Suprapubic skin (tissue), 4 donors: Measurements from ENCODE around the gene MTARC2. TPM values are rescaled to one million over a fixed set of nuclear protein-coding genes. Genes with fewer than 3 reads are reported as not detected.

Experiments used
- DNase-seq, 2 donors: peaks; one replicate each; pipeline ENCODE4 v3.0.0-alpha.2; 2019; ENCODE audit warnings: low spot score in 2 of 2
- H3K27ac ChIP-seq: fragments of 200-600 bp; sonication (generic); one replicate; pipeline ENCODE4 v1.5.1; 2019
- H3K27me3 ChIP-seq: fragments of 200-600 bp; sonication (generic); one replicate; pipeline ENCODE4 v1.5.1; 2019
- H3K36me3 ChIP-seq: fragments of 200-600 bp; sonication (generic); one replicate; pipeline ENCODE4 v1.5.1; 2019
- H3K4me1 ChIP-seq: fragments of 200-600 bp; sonication (generic); one replicate; pipeline ENCODE4 v1.5.1; 2019
- H3K4me3 ChIP-seq: fragments of 200-600 bp; sonication (generic); one replicate; pipeline ENCODE4 v1.5.1; 2019; ENCODE audit warnings: mild to moderate bottlenecking
- H3K9me3 ChIP-seq: fragments of 200-600 bp; sonication (generic); one replicate; pipeline ENCODE4 v1.5.1; 2019
- EP300 ChIP-seq: sonication (generic); formaldehyde crosslinking; IDR thresholded peaks from one replicate; pipeline ENCODE4 v1.6.1; 2017; ENCODE audit warnings: antibody characterized with exemption
- POLR2A ChIP-seq, 2 donors: fragments of 450-650 bp; IDR thresholded peaks; one replicate each; pipeline ENCODE4 v1.6.1; 2017; ENCODE audit warnings: antibody characterized with exemption in 2 of 2, mild to moderate bottlenecking in 2 of 2, moderate library complexity in 2 of 2
- POLR2AphosphoS5 ChIP-seq, 3 donors: sonication (generic); formaldehyde crosslinking; IDR thresholded peaks; one replicate each; pipeline ENCODE4 v1.6.1; 2017; ENCODE audit warnings: antibody characterized with exemption in 3 of 3
- WGBS: methylation state at CpG from one replicate; pipeline ENCODE4 v1.1.5; 2018; 5-methylcytosine and 5-hydroxymethylcytosine counted together
- total RNA-seq, 4 donors: library from RNA; depleted of rRNA; stranded (reverse); fragments of >200 nt; gene quantifications; one replicate each; pipeline ENCODE4 v1.1.0, GENCODE V29; 2016
- TF ChIP-seq, protein P1 (sequence below), 2 donors: fragments of 200-600 bp in 1 of 2; fragments of 450-650 bp in 1 of 2; sonication (generic) in 1 of 2; IDR thresholded peaks; one replicate each; pipeline ENCODE4 v1.5.1; 2016 to 2019; ENCODE audit warnings: antibody characterized with exemption in 2 of 2, mild to moderate bottlenecking in 1 of 2, moderate library complexity in 1 of 2

MTARC2 gene
- total RNA-seq, 4 donors from 2014 or later: 3.4 to 5.3 (median 4.1) TPM

DNA sequence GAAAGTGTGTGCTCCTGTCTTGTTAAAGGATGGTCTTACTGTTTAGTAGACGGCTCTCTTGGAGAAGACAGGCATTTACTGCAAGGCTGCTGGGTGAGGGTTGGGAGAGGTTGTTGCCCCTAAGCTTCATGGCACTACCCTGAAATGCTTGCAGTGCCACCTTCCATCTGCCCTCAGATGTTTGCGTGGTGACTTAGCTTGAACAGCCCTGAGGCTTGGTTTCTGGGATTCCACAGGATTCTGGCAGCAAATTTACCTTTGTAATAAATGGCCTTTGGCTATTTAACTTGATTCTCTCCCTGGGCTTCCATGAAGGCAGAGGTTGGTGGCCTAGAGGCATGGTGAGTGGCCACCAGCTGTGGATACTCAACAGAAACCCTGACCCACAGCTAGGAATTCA lies 50.2 kb downstream of the MTARC2 start:
- no peak for DNase-seq
- Histone ChIP-seq H3K4me1 (no peaks in the 10 kb centered on the region), H3K9me3 (no peaks in the 10 kb centered on the region), H3K27ac (no peak overlapping the region), H3K36me3 (no peaks in the 10 kb centered on the region), H3K27me3 (no peaks in the 10 kb centered on the region), H3K4me3 (no peak overlapping the region)
- 84% methylated on average over 2 of the region's 2 CpGs for WGBS
- TF ChIP-seq POLR2A (IDR thresholded peaks at IDR 0.05) (no peak), POLR2AphosphoS5 (IDR thresholded peaks at IDR 0.05) (no peak), EP300 (no peak)
- TF ChIP-seq, protein P1, sequence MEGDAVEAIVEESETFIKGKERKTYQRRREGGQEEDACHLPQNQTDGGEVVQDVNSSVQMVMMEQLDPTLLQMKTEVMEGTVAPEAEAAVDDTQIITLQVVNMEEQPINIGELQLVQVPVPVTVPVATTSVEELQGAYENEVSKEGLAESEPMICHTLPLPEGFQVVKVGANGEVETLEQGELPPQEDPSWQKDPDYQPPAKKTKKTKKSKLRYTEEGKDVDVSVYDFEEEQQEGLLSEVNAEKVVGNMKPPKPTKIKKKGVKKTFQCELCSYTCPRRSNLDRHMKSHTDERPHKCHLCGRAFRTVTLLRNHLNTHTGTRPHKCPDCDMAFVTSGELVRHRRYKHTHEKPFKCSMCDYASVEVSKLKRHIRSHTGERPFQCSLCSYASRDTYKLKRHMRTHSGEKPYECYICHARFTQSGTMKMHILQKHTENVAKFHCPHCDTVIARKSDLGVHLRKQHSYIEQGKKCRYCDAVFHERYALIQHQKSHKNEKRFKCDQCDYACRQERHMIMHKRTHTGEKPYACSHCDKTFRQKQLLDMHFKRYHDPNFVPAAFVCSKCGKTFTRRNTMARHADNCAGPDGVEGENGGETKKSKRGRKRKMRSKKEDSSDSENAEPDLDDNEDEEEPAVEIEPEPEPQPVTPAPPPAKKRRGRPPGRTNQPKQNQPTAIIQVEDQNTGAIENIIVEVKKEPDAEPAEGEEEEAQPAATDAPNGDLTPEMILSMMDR (IDR thresholded peaks at IDR 0.05): no peak

DNA sequence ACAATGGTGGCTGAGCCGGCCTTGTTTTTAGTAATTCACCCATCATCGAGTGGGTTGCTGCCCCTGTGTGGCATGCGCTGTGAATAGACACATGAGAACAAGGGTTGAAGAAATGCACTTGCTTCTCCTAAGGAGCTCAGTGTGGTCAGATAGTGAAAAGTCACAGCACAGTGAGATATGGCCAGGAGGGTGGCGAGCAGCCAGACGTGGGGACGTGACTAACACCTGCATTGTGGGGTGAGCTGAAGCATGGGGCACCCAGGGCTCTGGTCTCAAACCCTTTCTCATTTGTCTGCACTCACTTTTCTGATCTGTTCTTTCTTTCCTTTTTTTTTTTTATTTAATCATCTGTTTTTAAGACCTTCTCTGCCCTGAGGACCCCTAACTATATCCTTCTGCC lies 52.1 kb downstream of the MTARC2 start:
- no peaks in the 10 kb centered on the region for H3K4me1 ChIP-seq
- WGBS: 80% methylated on average over 6 of the region's 6 CpGs
- no peak overlapping the region for H3K27ac ChIP-seq
- H3K4me3 ChIP-seq: no peak overlapping the region
- no peak for TF ChIP-seq POLR2A (IDR thresholded peaks at IDR 0.05)
- no peak for TF ChIP-seq POLR2AphosphoS5 (IDR thresholded peaks at IDR 0.05)
- TF ChIP-seq, protein P1 (IDR thresholded peaks at IDR 0.05): no peak
- no peak for TF ChIP-seq EP300
- no peak for DNase-seq
- H3K36me3 ChIP-seq: no peaks in the 10 kb centered on the region
- H3K27me3 ChIP-seq: no peaks in the 10 kb centered on the region
- no peaks in the 10 kb centered on the region for H3K9me3 ChIP-seq

DNA sequence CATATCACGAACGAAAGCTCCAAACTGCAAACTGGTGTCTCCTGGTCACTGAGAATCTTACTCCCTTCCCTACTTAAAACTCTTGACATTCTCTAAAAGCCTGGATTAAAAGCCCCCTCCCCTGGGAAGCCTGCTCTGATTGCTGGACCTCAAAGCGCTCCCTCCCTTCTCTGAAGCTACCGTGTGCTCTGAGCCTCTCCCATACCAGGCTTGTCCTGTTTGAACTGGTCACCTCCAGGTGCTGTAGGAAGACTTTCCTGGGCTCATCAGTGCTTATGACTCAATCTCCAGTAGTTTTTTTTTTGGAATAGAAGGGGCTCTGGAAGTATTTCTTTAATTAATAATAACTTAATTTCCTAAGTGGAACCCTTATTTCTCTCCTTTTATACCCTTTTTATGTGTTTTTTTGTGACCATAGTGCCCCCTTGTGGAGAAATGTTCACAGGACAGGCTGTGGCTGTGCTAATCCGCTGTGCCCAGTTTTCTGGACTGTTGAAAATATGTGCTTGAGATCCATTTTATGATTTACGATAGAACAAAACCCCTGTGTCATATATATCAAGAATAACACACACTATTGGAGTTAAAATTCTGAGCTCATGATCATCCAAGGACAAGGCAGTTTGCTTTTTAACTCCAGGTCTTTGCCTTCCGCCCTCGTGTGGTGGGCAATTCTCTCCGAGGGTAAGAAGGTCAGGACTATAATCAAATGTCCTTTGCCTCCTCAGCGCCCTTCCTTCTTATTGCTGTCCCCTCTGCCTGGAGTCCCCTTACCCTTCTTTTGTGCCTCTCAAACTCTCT lies 55.5 kb downstream of the MTARC2 start:
- WGBS: 76% methylated on average over 10 of the region's 10 CpGs
- H3K9me3 ChIP-seq: no peaks in the 10 kb centered on the region
- H3K4me3 ChIP-seq: no peak overlapping the region
- TF ChIP-seq POLR2A (IDR thresholded peaks at IDR 0.05) (no peak), POLR2AphosphoS5 (IDR thresholded peaks at IDR 0.05) (no peak), EP300 (no peak)
- TF ChIP-seq, protein P1 (IDR thresholded peaks at IDR 0.05): peak; percentile 41 to 69
- no peaks in the 10 kb centered on the region for H3K4me1 ChIP-seq
- peaks cover 5% of the 10 kb centered on the region for H3K27me3 ChIP-seq
- H3K36me3 ChIP-seq: no peaks in the 10 kb centered on the region
- no peak overlapping the region for H3K27ac ChIP-seq
- no peak for DNase-seq

DNA sequence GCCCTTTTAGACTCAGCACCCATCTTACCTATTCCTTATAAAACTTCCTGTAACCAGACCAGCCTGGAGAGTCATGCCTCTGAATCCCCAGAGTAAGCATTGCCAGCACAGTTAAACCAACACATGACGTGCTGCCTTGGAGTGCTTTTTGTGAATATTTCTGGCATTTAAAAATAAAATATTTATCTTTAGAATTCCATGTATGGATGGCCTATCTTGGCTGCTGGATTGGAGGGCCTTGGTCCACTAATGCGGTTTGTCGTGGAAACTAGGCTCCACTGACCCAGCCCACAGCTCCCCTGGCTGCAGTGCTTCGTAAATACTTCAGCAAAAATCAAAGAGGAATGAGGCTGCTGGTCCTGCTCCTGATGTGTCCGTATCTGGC lies 56.1 kb downstream of the MTARC2 start:
- no peaks in the 10 kb centered on the region for H3K36me3 ChIP-seq
- H3K4me1 ChIP-seq: no peaks in the 10 kb centered on the region
- H3K4me3 ChIP-seq: no peak overlapping the region
- DNase-seq: no peak
- H3K27ac ChIP-seq: no peak overlapping the region
- TF ChIP-seq POLR2A (IDR thresholded peaks at IDR 0.05): no peak
- no peaks in the 10 kb centered on the region for H3K9me3 ChIP-seq
- 85% methylated on average over 5 of the region's 5 CpGs for WGBS
- H3K27me3 ChIP-seq: peaks cover 7% of the 10 kb centered on the region

DNA sequence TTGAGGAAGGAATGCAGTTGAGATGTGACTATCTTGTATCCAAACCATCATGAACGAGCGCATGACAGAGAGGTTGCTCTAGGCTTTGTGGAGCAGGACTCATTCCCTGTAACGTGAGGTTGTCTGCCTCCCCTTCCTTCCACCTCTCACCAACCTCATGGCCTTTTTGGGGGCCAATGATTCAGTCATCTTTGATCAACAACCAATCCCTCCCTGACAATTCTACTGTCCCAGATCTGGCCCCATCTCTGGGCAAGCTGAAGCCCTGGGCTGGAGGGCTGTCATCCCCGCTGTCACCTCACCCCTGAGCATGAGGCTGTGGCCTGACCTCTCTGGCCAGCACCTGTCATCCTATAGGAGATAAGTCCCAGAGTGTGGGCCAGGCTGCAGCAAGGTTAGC lies 58.3 kb downstream of the MTARC2 start:
- no peak for TF ChIP-seq POLR2AphosphoS5 (IDR thresholded peaks at IDR 0.05)
- TF ChIP-seq EP300: no peak
- TF ChIP-seq POLR2A (IDR thresholded peaks at IDR 0.05): no peak
- TF ChIP-seq, protein P1 (IDR thresholded peaks at IDR 0.05): no peak
- Histone ChIP-seq H3K27me3 (peaks cover 7% of the 10 kb centered on the region), H3K4me1 (peaks cover 5% of the 10 kb centered on the region), H3K36me3 (no peaks in the 10 kb centered on the region), H3K9me3 (no peaks in the 10 kb centered on the region), H3K27ac (no peak overlapping the region), H3K4me3 (no peak overlapping the region)
- no peak for DNase-seq
- WGBS: 94% methylated on average over 4 of the region's 4 CpGs
